Nephron (organoid): Measurements from ENCODE around the gene POLE.

Experiments used
- H3K27ac Mint-ChIP-seq, 3 experiments: 2 replicates each; pipeline ENCODE4 v1.8.0; 2020; ENCODE audit warnings: mixed read lengths in 3 of 3, mild to moderate bottlenecking in 2 of 3, moderate library complexity in 1 of 3
- H3K27me3 Mint-ChIP-seq: 2 replicates; pipeline ENCODE4 v1.8.0; 2021; ENCODE audit warnings: low read depth, mild to moderate bottlenecking, moderate library complexity, mixed read lengths
- H3K36me3 Mint-ChIP-seq: 2 replicates; pipeline ENCODE4 v1.8.0; 2020; ENCODE audit warnings: low read depth, mixed read lengths
- H3K4me1 Mint-ChIP-seq: 2 replicates; pipeline ENCODE4 v1.8.0; 2020; ENCODE audit warnings: mixed read lengths
- H3K4me3 Mint-ChIP-seq, 3 experiments: 2 replicates each; pipeline ENCODE4 v1.8.0; 2020; ENCODE audit warnings: mild to moderate bottlenecking in 3 of 3, mixed read lengths in 3 of 3, moderate library complexity in 2 of 3
- H3K9me3 Mint-ChIP-seq: 2 replicates; pipeline ENCODE4 v1.8.0; 2020; ENCODE audit warnings: mixed read lengths
- TF ChIP-seq, protein P1 (sequence below), 3 experiments: fragments of 200-600 bp; sonication (generic); IDR thresholded peaks; one replicate each; pipeline ENCODE4 v1.5.0; 2021; ENCODE audit warnings: antibody characterized with exemption in 3 of 3; ENCODE audit not compliant: unreplicated experiment in 3 of 3

Gene POLE

DNA sequence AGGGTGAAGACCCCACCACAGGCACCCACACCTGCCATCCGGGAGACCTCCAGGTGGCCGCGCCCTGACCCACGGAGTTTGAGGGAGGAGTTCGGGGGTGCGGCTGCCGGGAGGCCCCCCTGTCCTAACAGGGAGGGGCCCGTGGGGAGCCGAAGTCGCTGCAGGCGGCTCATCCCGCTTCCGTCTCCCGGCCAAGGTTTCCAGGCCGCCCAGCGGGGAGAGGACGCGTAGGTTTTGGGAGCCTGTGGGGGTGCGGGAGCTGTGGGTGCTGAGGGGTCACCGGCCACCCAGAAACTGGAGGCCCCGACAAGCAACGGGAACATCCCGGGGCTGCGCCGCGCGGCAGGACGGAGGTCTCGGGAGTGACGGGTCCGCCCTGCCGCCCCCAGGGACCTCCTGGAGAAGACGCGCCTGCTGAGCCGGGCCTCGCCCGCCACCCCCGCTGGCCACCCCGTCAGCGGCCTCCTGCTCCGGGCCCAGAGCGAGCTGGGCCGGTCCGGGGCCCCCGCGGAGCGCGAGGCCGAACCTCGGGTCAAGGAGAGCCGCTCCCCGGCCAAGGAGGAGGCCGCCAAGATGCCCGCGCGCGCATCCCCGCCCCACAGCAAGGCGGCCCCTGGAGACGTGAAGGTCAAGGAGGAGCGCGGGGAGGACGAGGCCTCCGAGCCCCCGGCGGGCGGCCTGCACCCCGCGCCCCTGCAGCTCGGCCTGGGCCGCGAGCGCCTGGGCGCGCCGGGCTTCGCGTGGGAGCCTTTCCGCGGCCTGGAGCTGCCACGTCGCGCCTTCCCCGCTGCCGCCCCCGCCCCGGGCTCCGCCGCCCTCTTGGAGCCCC is 104.3 kb downstream of the POLE start:
- Mint-ChIP-seq H3K36me3 (peaks cover 34% of the 10 kb centered on the region), H3K27me3 (peaks cover 24% of the 10 kb centered on the region), H3K27ac (no peak overlapping the region), H3K4me3 (peak overlapping the region in 1 of 3 experiments; percentile 68), H3K4me1 (peaks cover 25% of the 10 kb centered on the region), H3K9me3 (no peaks in the 10 kb centered on the region)
- TF ChIP-seq, protein P1, sequence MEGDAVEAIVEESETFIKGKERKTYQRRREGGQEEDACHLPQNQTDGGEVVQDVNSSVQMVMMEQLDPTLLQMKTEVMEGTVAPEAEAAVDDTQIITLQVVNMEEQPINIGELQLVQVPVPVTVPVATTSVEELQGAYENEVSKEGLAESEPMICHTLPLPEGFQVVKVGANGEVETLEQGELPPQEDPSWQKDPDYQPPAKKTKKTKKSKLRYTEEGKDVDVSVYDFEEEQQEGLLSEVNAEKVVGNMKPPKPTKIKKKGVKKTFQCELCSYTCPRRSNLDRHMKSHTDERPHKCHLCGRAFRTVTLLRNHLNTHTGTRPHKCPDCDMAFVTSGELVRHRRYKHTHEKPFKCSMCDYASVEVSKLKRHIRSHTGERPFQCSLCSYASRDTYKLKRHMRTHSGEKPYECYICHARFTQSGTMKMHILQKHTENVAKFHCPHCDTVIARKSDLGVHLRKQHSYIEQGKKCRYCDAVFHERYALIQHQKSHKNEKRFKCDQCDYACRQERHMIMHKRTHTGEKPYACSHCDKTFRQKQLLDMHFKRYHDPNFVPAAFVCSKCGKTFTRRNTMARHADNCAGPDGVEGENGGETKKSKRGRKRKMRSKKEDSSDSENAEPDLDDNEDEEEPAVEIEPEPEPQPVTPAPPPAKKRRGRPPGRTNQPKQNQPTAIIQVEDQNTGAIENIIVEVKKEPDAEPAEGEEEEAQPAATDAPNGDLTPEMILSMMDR (IDR thresholded peaks at IDR 0.05; ENCODE audit: unreplicated experiment in 3 of 3), result no peak

DNA sequence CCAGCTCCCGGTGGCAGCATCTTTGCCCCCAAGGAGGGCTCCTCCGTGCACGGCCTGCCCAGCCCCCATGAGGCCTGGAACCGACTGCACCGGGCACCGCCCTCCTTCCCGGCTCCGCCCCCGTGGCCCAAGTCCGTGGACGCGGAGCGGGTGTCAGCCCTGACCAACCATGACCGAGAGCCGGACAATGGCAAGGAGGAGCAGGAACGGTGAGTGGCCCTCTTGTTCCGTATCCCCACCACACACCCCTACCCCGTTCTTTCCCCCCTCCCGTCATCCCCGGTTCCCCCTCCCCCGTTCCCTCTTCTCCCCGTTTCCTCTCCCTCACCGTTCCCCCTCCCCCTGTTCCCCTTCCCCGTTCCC is 105.1 kb downstream of the POLE start:
- Mint-ChIP-seq H3K9me3 (no peaks in the 10 kb centered on the region), H3K27ac (no peak overlapping the region), H3K4me3 (peak overlapping the region in 1 of 3 experiments; percentile 68), H3K27me3 (peaks cover 24% of the 10 kb centered on the region), H3K4me1 (peaks cover 26% of the 10 kb centered on the region), H3K36me3 (peaks cover 36% of the 10 kb centered on the region)
- TF ChIP-seq, protein P1 (IDR thresholded peaks at IDR 0.05; ENCODE audit: unreplicated experiment in 3 of 3), result no peak

DNA sequence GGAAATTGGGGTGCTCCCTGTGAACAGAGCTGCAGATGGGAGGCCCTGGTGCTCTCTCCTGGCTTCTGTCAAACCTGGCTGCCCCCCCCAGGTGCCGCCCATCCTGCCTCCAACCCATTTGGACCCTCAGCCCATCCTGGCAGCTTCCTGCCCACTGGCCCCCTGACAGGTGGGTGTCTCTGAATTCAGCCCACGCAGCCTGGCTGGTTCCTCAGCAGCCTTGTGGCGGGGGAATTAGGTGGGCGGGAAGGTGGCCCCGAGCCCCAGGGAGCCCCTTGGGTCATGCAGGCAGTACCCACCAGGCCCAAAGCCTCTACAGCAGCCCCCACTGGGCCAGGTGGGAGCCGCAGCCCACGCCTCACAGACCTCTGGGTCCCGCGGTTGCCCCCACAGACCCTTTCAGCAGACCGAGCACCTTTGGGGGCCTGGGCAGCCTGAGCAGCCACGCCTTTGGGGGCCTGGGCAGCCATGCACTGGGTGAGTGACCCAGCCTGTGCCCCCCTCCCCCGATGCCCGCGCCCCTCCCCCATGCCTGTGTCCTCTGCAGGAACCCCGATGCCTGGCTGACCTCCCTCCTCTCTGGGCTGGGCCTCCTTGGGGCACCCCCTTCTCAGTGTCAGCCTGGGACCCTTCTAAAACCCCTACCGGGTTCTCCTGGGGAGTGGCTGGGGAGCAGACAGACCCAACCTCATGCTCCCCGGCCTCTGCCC is 105.6 kb downstream of the POLE start:
- H3K9me3 Mint-ChIP-seq, result no peaks in the 10 kb centered on the region
- TF ChIP-seq, protein P1 (IDR thresholded peaks at IDR 0.05; ENCODE audit: unreplicated experiment in 3 of 3), result no peak
- H3K27ac Mint-ChIP-seq, result no peak overlapping the region
- peaks cover 26% of the 10 kb centered on the region for H3K4me1 Mint-ChIP-seq
- no peak overlapping the region for H3K4me3 Mint-ChIP-seq
- peaks cover 36% of the 10 kb centered on the region for H3K36me3 Mint-ChIP-seq
- H3K27me3 Mint-ChIP-seq, result peaks cover 24% of the 10 kb centered on the region

DNA sequence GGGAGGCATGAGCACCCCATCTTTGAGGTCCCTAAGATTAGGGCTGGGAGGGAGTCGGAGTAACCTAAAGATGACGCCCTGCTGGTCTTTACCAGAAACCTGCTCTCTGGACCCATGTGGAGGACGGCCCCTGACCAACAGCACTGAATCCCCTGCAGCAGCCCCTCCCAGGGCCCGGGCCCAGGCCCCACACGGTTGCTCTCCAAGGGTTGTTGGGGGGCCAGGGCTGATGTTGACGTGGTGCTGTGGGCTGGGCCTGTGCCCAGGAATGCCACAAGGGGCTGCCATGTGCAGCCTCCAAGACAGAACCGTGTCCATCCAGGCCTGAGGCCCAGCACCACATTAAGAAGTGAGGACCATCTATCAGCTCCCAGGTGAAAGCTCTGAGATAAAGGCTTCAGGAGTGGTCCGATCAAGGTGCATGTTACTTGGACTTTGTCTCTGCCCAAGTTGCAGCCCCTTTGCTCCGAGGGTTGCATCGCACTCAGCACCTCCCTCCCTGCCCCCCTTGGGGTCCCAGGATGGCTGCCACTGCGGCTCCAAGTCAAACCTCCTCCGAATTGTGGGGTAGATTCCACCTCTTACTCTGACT is 106.3 kb downstream of the POLE start:
- Mint-ChIP-seq H3K27me3 (peaks cover 24% of the 10 kb centered on the region), H3K27ac (peak overlapping the region in 1 of 3 experiments; percentile 12), H3K9me3 (no peaks in the 10 kb centered on the region), H3K4me3 (no peak overlapping the region), H3K4me1 (peaks cover 26% of the 10 kb centered on the region), H3K36me3 (peaks cover 36% of the 10 kb centered on the region)
- TF ChIP-seq, protein P1 (IDR thresholded peaks at IDR 0.05; ENCODE audit: unreplicated experiment in 3 of 3), result no peak

DNA sequence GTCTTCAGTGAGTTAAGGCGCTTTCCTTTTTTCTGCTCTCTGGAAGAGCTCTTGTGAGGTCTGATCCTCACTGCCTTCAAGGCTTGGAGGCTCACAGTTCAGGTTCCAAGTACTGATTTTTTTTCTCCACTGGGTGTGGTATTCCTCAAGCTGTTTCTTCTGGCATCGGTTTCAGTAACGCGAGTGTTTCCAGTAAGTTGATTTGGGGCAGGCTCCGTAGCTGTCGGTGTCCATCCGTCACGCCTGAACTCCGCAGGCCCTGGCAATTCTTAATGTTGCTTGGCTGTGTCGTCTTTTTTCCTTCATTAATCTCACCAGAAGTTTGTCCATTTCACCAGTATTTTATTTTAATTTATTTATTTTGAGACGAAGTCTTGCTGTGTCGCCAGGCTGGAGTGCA is 107.4 kb downstream of the POLE start:
- Mint-ChIP-seq H3K27me3 (peaks cover 18% of the 10 kb centered on the region), H3K27ac (peak overlapping the region in 2 of 3 experiments; percentile 45 to 77), H3K4me1 (peaks cover 26% of the 10 kb centered on the region), H3K36me3 (peaks cover 40% of the 10 kb centered on the region), H3K4me3 (peak overlapping the region in 1 of 3 experiments; percentile 22), H3K9me3 (no peaks in the 10 kb centered on the region)
- TF ChIP-seq, protein P1 (IDR thresholded peaks at IDR 0.05; ENCODE audit: unreplicated experiment in 3 of 3), result no peak
